GM18498 (cell line): ENCODE results near the gene SENP8.
A peak's percentile ranks its signal among the peaks of the same experiment; 100 is the strongest.
"Not testable (repeated sequence)": the region's sequence is repeated elsewhere in the genome, so short reads cannot be mapped to it uniquely, and the experiment has no call there.

Experiments used
- ATAC-seq: cut with Tn5 transposase; IDR thresholded peaks from one replicate; pipeline ENCODE4 v1.9.1; 2021; ENCODE audit warnings: mild to moderate bottlenecking, moderate library complexity; ENCODE audit not compliant: unreplicated experiment

Gene SENP8

DNA sequence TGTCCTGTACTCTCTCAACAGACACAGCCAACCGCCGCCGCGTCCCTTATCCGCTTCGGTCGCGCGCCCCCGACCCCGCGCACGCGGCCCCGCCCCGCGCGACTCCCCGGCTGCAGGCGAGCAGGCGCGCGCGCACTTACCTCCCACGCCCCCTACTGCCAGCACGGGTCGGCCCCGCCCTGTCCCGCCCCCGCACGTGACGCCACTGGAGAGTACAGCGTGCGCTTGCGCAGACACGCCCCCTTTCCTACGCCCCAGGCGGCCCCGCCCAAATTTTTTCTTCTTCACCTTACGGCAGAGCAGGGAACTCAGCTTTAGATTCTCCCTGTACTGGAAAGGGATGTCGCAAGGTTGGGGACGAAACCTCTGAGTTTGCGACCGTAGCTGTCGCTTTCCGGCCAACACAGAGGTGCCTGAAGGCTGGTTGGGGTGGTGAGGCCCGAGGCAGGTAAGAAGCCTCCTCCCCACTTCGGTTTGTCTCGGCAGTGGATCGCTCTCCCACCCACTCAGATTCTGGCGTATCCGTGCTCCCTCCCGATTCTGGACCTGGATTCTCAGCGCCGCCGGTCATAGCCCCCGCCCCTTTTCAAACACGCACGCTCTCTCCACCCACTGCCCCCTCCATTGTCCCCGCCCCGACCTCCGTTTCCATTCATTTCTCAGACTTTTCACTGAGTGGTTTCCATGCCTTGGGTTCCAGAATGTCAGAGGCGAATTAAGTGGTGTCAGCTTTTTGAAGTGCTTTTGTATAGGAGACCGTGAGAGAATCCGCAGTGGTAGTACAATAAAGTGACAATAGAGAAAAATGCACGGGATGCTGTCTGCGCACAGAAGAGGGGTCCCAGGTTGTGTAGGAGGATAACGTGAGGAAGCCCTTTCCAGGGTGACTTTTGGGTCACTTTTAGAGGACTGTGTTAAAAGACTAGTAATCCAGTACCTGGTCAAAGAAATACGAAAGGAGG lies at the start of gene SENP8, which contains the start of gene MYO9A:
Gene SENP8 (plus strand): TSS at position 387 of the 962 bp plus-strand sequence. CDS start 21,221 bp downstream, outside the sequence.
Gene MYO9A (minus strand): TSS at position 134 of the 962 bp plus-strand sequence. CDS start 71,587 bp downstream, outside the sequence.
- peak; percentile 71 for ATAC-seq

DNA sequence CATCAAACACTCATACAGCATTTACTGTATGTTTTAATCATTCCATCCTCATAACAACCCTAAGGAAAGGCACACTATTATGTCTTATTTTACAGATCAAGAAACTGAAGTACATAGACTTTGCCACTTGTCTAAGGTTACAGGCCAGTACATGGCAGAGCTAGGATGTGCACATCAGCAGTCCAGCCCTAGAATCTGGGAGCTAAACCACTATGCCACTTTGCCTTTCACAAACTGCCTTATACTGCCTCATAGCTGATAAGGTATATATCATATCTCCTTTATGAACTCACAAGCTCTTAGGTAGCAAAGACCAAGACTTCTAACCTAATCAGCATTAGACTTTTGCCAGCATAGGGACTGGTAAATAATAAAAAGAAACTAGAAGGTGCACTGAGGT lies 49.3 kb upstream of the SENP8 start:
- ATAC-seq: no peak

DNA sequence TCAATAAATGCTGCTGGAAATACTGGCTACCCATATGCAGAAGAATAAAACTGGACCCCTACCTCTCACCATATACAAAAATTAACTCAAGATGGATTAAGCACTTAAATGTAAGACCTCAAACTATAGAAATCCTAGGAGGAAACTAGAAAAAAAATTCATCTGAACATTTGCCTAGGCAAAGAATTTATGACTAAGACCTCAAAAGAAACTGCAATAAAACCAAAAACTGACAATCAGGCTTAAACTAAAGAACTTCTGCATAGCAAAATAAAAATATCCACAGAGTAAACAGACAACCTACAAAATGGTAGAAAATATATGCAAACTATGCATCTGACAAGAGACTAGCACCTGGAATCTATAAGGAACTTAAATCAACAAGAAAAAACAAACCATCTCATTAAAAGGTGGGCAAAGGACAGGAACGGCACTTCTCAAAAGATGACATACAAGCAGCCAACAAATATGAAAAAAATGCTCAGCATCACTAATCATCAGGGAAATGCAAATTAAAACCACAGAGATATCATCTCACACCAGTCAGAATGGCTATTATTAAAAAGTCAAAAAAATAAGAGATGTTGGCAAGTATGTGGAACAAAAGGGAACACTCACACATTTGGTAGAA lies 47.3 kb upstream of the SENP8 start:
- no peak for ATAC-seq

DNA sequence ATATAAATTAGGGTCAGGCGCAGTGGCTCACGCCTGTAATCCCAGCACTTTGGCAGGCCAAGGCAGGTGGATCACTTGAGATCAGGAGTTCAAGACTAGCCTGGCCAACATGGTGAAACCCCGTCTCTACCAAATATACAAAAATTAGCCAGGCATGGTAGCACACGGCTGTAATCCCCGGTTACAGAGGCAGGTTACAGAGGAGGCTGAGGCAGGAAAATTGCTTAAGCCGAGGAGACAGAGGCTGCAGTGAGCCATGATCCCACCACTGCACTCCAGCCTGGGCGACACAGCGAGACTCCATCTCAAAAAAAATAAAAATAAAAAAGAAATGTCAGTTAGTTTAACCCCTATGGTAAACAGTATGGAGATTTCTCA lies 46.8 kb upstream of the SENP8 start:
- not testable (repeated sequence) for ATAC-seq

DNA sequence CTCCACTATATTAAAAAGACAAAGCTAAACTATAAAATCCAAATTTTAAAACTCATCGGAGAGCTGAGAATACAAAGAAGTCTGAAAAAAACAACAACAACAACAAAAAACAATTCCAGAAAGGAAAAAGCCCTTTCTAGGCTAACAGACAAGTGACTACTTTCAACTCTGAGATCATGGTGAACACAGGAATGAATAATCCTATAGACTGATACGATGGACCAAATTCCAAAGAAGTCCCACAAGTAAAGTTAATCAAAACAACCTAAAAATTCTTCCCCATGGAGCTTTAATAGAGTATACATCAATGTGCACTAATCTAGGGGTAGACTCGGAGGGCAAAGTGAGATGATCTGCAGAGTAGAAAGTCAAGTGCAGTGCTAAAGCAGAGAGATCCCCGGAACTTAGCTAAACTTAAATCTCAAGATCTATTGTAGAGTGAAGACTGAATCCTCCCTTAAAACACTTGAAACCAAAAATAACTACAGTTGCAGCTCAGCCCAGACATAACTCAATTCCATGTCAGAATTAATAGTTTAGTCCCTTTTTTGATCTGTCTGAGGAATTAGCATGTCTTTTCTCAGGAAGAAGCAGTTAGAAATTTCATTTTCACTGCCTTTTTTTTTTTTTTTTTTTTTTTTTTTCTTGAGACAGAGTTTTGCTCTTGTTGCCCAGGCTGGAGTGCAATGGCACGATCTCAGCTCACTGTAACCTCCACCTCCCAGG lies 43.7 kb upstream of the SENP8 start:
- ATAC-seq: no peak

DNA sequence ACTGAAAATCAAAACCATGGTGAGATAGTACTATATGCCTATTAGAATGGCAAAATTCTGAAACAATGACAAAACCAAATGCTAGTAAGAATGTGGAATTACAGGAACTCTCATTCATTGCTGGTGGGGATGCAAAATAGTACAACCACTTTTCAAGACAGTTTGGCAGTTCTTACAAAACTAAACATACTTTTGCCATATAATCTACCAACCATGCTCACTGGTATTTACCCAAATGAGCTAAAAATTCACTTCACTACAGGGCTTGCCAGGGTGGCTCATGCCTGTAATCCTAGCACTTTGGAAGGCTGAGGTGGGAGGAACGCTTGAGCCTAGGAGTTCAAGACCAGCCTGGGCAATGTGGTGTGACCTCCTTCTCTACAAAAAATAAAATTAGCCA lies 40.3 kb upstream of the SENP8 start:
- ATAC-seq: no peak

DNA sequence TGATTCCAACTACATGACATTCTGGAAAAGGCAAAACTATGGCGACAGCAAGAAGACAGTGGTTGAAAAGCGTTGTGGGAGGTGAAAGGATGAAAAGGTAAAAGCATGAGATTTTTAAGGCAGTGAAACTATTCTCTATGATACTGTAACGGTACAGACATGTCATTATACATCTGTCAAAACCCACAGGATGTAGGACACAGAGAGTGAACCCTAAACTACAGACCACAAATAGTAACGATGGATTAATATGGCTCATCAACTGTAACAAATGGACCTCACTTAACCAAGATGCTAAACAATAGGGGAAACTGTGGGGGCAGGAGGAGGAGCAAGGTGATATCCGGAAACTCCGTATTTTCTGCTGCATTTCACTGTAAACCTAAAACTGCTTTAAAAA lies 39.3 kb upstream of the SENP8 start:
- ATAC-seq: peak; percentile 95

DNA sequence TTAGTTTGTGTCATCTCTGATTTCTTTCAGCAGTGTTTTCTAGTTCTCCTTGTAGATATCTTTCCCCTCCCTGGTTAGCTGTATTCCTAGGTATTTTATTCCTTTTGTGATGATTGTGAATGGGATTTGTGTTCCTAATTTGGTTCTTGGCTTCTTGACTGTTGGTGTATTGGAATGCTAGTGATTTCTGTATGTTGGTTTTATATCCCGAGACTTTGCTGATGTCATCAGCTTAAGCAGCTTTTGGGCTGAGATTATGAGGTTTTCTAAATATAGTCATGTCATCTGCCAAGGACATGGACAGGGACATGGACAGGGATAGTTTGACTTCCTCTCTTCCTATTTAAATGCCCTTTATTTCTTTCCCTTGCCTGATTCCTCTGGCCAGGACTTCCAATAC lies 36.0 kb upstream of the SENP8 start:
- ATAC-seq: no peak

DNA sequence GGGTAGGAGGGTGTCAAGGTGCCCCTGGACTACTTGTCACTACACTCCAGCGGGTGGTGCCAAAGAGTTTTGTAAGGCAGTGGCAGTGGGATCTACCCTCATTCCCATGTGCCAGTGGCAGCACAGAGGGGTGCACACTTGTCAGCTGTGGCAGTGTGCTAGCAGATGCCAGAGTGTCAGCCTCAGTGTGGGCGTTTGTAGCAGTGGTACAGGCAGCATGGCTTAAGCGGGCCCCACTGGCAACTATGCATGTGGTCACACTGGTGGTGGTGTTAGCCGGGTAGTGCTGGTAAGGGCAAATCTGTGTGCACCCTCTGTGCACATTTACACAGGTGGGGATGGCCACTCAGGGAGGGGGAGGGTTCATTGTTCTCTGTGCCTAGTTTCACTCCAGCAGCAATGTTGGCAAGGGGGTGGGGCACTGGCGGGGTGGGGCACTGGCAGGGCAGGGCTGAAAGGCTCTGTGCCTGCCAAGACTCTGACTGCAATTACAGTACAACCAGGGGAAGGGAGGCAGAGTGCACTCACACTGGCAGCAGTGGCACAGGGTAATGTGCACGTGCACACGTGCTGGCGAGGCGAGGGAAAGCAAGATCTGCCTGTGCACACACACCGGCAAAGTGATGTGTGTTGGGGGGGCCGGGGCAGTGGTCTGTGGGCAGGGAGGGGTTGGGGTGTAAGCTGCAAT lies 32.0 kb upstream of the SENP8 start:
- ATAC-seq: no peak

DNA sequence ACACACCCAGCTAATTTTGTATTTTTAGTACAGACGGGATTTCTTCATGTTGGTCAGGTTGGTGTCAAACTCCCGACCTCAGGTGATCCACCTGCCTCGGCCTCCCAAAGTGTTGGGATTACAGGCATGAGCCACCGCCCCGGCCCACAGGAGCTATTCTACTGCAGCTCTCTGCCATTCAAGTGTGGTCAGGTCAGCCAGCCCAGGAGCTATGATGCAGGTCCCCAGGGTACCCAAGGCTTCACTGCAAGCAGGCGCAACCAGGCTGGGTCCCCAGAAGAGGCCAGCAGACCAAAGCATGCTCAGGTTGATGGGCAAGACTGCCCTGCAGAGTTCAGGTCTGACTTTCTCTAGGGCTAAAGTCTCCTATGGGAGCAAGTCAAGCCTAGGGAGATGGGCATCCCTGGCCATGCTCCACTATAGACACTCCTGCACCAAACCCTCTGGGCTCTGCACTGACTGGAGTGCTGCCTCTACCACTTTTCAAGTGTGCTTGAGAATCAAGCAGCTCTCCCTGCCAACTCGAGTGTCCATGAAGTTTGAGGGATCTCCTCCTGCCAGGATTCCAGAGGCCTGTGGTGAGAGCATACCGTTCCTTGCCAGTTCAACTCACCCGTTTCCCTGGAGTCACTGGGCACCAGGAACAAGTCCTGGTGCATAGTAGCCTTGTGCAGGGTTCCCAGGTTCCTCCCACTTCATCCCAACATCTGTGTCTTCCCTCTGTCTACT lies 31.1 kb upstream of the SENP8 start:
- no peak for ATAC-seq

DNA sequence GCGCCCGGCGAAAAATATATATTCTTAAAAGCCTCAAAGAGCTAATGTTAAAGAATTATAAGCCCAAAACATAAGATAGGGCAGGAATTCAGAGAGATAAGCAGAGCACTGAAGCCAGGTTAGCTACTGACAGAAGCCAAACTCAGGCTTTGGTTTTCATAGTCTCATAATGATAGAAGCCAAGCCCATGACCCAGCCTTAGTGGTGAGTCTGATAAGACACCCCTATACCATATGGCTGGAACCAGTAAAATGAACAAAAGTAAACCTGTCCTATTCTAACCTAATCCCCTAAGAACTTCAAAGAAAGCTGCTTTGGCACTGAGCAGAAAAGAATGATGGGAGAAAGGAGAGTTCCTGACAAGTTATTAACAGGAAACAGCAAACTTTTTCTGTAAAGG lies 26.2 kb upstream of the SENP8 start:
- ATAC-seq: no peak

DNA sequence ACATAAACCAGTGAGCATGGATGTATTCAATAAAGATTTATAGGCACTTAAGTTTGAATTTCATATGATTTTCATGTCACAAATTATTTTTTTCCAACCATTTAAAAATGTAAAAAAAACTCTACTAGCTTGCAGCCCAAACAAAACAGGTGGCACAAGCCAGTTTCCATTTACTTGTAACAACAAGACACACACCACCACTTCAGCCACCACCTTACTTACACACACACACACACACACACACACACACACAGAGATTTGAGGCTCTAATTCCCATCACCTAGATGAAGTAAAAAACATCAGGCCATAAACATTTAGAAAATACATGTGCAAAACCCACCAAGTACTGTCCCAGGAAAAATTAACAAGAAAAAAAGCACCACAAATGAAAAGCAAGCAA lies 25.5 kb upstream of the SENP8 start:
- no peak for ATAC-seq

DNA sequence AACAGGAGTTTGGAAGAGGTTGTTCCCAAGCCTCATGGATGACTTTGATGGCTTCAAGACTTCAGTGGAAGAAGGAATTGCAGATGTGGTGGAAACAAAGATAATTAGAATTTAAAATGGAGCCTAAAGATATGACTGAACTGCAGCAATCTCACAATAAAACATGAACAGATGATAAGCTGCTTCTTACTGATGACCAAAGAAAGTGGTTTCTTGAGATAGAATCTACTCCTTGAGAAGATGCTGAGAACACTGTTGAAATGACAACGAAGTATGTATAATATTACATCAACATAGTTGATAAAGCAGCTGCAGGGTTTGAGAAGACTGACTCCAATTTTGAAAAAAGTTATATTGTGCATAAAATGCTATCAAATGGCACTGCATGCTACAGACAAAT lies 21.4 kb upstream of the SENP8 start:
- no peak for ATAC-seq

DNA sequence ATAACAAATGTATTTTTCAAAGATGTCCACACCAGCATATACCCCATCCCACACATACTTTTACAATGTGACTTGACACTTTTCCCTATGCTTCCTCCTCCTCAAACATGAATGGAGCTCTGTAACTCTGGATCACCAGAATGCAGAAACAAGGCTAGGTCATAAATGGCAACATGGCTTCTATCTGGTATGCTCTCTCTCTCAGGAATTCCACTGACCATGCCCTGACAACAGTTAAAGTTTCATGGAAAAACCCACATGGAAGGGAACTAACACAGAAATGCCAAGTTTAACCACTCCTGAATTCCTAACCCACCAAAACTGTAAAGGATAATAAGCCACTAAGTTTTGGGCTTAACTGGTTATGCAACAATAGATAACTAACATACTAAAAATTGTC lies 20.2 kb upstream of the SENP8 start:
- ATAC-seq: no peak

DNA sequence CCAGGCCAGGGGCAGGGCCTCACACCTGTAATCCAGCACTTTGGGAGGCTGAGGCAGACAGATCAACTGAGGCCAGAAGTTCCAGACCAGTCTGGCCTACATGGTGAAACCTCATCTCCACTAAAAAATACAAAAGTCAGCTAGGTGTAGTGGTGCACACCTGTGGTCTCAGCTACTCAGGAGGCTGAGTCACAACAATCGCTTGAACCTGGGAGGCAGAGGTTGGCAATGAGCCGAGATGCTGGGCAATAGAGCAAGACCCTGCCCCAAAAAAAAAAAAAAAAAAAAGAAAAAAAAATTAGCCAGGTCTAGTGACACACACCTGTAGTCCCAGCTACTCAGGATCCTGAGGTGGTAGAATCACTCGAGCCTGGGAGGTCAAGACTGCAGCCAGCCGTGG lies 19.0 kb upstream of the SENP8 start:
- ATAC-seq: no peak

DNA sequence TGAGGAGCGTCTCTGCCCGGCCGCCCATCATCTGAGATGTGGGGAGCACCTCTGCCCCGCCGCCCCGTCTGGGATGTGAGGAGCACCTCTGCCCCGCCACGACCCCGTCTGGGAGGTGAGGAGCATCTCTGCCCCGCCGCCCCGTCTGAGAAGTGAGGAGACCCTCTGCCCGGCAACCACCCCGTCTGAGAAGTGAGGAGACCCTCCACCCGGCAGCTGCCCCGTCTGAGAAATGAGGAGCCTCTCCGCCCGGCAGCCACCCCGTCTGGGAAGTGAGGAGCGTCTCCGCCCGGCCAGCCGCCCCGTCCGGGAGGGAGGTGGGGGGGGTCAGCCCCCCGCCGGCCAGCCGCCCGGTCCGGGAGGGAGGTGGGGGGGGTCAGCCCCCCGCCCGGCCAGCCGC lies 17.7 kb upstream of the SENP8 start:
- ATAC-seq: not testable (repeated sequence)

DNA sequence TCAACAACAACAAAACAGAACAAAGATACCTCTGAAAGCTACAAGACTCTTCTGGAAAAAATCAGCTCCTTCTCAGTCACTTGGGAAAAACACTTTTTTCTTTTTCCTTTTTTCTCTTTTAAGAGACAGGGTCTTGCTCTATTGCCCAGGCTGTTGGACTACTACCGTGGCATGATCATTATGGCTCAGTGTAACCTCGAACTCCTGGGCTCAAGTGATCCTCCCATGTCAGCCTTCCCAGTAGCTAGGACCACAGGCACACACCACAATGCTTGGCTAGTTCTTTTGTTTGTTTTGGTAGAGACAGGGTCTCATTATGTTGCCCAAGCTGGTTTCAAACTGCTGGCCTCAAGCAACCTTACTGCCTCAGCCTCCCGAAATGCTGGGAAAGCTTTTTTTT lies 13.1 kb upstream of the SENP8 start:
- no peak for ATAC-seq

DNA sequence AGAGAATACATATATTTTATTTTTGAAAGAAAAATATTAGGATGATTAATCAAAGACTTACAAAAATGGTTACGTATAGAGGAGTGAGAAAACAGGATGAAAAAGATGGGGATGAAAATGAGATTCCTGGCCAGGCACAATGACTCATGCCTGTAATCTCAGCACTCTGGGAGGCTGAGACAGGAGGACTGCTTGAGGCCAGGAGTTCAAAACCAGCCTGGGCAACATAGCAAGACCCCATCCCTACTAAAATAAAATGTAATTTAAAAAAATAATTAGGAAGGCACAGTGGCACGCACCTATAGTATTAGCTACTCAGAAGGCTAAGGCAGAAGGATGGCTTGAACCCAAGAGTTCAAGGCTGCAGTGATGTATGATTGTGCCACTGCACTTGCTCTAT lies 12.1 kb upstream of the SENP8 start:
- no peak for ATAC-seq

DNA sequence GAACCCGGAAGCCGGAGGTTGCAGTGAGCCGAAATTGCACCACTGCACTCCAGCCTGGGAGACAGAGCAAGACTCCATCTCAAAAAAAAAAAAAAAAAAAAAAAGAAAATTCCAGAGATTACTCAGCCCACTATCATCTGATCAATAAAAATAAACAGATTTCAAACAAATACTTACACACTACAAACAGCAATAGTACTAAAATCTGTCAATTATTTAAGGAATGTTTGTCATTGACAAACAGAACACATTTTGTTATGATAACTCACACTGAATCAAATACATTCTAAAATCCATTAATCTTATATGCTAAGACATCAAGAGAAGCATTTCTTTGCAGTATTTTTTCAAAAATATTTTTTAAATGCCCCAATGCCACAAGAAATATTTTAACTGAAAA lies 7.8 kb upstream of the SENP8 start:
- ATAC-seq: no peak

DNA sequence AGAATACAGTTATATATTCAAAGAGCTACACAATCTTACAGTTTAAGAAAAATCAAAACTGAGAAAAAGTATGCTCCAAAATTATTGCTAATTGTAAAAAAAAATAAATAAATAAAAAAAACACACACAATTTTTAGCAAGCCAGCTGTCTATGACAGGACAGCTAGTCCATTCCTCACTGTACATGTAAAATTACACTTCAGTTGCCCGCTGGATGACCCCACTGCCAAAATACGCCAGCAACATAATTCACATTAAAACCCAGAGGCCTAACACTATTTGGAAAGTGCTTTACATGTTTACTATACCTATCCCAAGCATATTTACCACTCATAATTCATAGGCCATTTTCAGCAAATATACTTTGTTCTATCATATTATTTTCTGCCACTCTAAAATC lies 6.1 kb upstream of the SENP8 start:
- ATAC-seq: no peak
